Measurements from ENCODE around the gene POLR2B. TPM values are rescaled to one million over a fixed set of nuclear protein-coding genes. Genes with fewer than 3 reads are reported as not detected.

The POLR2B gene
- total RNA-seq, 1 donor from 2014 or later: 67.8 TPM

- H3K27ac ChIP-seq: no peak overlapping the region
- no peaks in the 10 kb centered on the region for H3K27me3 ChIP-seq (ENCODE audit: low read depth)
- no peak for DNase-seq
- intact Hi-C loops (cut with DNase I): no loop called here
- TF ChIP-seq CTCF (IDR thresholded peaks at IDR 0.05): no peak
- H3K4me3 ChIP-seq: no peak overlapping the region
- no peak for ATAC-seq
- H3K4me1 ChIP-seq: peaks cover 41% of the 10 kb centered on the region
- no peaks in the 10 kb centered on the region for H3K36me3 ChIP-seq
- no peaks in the 10 kb centered on the region for H3K9me3 ChIP-seq
Measured at GRCh38 chr4:57063518-57063917, 84.8 kb downstream of the POLR2B start.

- Histone ChIP-seq H3K9me3 (no peaks in the 10 kb centered on the region), H3K27ac (no peak overlapping the region), H3K4me1 (peaks cover 44% of the 10 kb centered on the region), H3K4me3 (no peak overlapping the region), H3K36me3 (no peaks in the 10 kb centered on the region), H3K27me3 (ENCODE audit: low read depth) (no peaks in the 10 kb centered on the region)
- ATAC-seq (no peak), DNase-seq (no peak)
- no peak for TF ChIP-seq CTCF (IDR thresholded peaks at IDR 0.05)
- intact Hi-C loops (cut with DNase I): no loop called here
Measured at GRCh38 chr4:57064120-57064519, 85.4 kb downstream of the POLR2B start.

GRCh38 chr4:57064811-57065711 is 86.4 kb downstream of the POLR2B start:
- intact Hi-C loops (cut with DNase I): no loop called here
- Histone ChIP-seq H3K27me3 (ENCODE audit: low read depth) (no peaks in the 10 kb centered on the region), H3K4me1 (peaks cover 48% of the 10 kb centered on the region), H3K27ac (peak overlapping the region; percentile 48), H3K9me3 (no peaks in the 10 kb centered on the region), H3K36me3 (no peaks in the 10 kb centered on the region), H3K4me3 (no peak overlapping the region)
- ATAC-seq: peak; percentile 30 to 53
- no peak for TF ChIP-seq CTCF (IDR thresholded peaks at IDR 0.05)
- DNase-seq: no peak

- peak in 1 of 2 donors; percentile 20 for ATAC-seq
- H3K36me3 ChIP-seq: no peaks in the 10 kb centered on the region
- peaks cover 48% of the 10 kb centered on the region for H3K4me1 ChIP-seq
- no peaks in the 10 kb centered on the region for H3K9me3 ChIP-seq
- no peaks in the 10 kb centered on the region for H3K27me3 ChIP-seq (ENCODE audit: low read depth)
- no peak overlapping the region for H3K27ac ChIP-seq
- no peak for DNase-seq
- no peak overlapping the region for H3K4me3 ChIP-seq
- no peak for TF ChIP-seq CTCF (IDR thresholded peaks at IDR 0.05)
- intact Hi-C loops (cut with DNase I): no loop called here
Measured at GRCh38 chr4:57065730-57066482, 87.2 kb downstream of the POLR2B start.

GRCh38 chr4:57068237-57068981 is 89.7 kb downstream of the POLR2B start:
- TF ChIP-seq CTCF (IDR thresholded peaks at IDR 0.05): no peak
- no peaks in the 10 kb centered on the region for H3K27me3 ChIP-seq (ENCODE audit: low read depth)
- DNase-seq (no peak), ATAC-seq (no peak)
- intact Hi-C loops (cut with DNase I): no loop called here
- no peak overlapping the region for H3K27ac ChIP-seq
- no peak overlapping the region for H3K4me3 ChIP-seq
- H3K4me1 ChIP-seq: peaks cover 46% of the 10 kb centered on the region
- no peaks in the 10 kb centered on the region for H3K36me3 ChIP-seq
- H3K9me3 ChIP-seq: no peaks in the 10 kb centered on the region

All from lower lobe of right lung (tissue), 2 donors.